ENCODE measurements around the gene GBP7. TPM values are rescaled to one million over a fixed set of nuclear protein-coding genes. Genes with fewer than 3 reads are reported as not detected.

Gene GBP7
- total RNA-seq, 2 experiments from 2014 or later: 0.11 to 0.26 TPM

GRCh38 chr1:89104687-89105086 lies 71.1 kb downstream of the GBP7 start:
- H3K4me1 Mint-ChIP-seq (ENCODE audit: low read depth): no peaks in the 10 kb centered on the region
- peaks cover 9% of the 10 kb centered on the region for H3K9me3 Mint-ChIP-seq (ENCODE audit: insufficient read depth)
- POLR2A ChIA-PET: no interaction called here
- H3K36me3 Mint-ChIP-seq (ENCODE audit: low read depth): peaks cover 76% of the 10 kb centered on the region
- no peak overlapping the region for H3K4me3 Mint-ChIP-seq
- H3K27me3 Mint-ChIP-seq (ENCODE audit: low read depth): no peaks in the 10 kb centered on the region
- DNase-seq (no peak), ATAC-seq (no peak)
- CTCF ChIA-PET: no interaction called here
- H3K27ac Mint-ChIP-seq: no peak overlapping the region

DNA sequence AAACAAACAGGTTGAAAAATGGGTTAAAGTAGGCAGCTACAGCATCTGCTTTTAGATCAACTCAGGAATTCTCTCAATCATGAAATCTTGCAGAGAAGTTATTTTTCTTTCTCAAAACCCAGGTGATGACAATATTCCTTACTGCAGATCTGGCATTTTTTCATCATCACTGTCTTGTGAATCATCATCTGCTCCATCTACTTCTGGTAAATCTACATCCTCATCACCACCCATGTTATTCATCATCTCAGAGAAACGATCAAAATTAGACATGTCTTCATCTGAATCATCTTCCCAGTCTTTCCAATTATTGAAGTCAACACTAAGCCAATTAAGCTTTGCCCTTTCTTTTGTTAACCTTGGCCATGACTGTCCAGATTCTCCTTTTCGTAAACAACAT lies 71.7 kb downstream of the GBP7 start:
- H3K27ac Mint-ChIP-seq: no peak overlapping the region
- H3K9me3 Mint-ChIP-seq (ENCODE audit: insufficient read depth): peaks cover 9% of the 10 kb centered on the region
- CTCF ChIA-PET: no interaction called here

GRCh38 chr1:89102021-89102420 lies 73.8 kb downstream of the GBP7 start:
- Mint-ChIP-seq H3K9me3 (ENCODE audit: insufficient read depth) (peaks cover 11% of the 10 kb centered on the region), H3K27me3 (ENCODE audit: low read depth) (no peaks in the 10 kb centered on the region), H3K27ac (no peak overlapping the region), H3K4me1 (ENCODE audit: low read depth) (no peaks in the 10 kb centered on the region), H3K36me3 (ENCODE audit: low read depth) (peaks cover 52% of the 10 kb centered on the region), H3K4me3 (no peak overlapping the region)
- ATAC-seq (no peak), DNase-seq (no peak)
- ChIA-PET POLR2A (no interaction called here), CTCF (no interaction called here)

More for the DNA sequence above, 71.7 kb downstream of the GBP7 start:
- no peak for DNase-seq
- no peak for ATAC-seq
- Mint-ChIP-seq H3K36me3 (ENCODE audit: low read depth) (peaks cover 71% of the 10 kb centered on the region), H3K4me3 (no peak overlapping the region), H3K27me3 (ENCODE audit: low read depth) (no peaks in the 10 kb centered on the region), H3K4me1 (ENCODE audit: low read depth) (no peaks in the 10 kb centered on the region)
- POLR2A ChIA-PET: no interaction called here

- DNase-seq (no peak), ATAC-seq (no peak)
- Mint-ChIP-seq H3K9me3 (ENCODE audit: insufficient read depth) (peaks cover 18% of the 10 kb centered on the region), H3K27ac (no peak overlapping the region), H3K4me3 (no peak overlapping the region), H3K4me1 (ENCODE audit: low read depth) (no peaks in the 10 kb centered on the region), H3K36me3 (ENCODE audit: low read depth) (peaks cover 39% of the 10 kb centered on the region), H3K27me3 (ENCODE audit: low read depth) (no peaks in the 10 kb centered on the region)
- CTCF ChIA-PET: interaction anchor here (2.3 kb wide), 1 partner anchor 15 kb away, joined by 8 read pairs; no protein-coding TSS in a partner anchor
- POLR2A ChIA-PET: interaction anchor here (1.2 kb wide), 1 partner anchor 15 kb away, joined by 3 read pairs; no protein-coding TSS in a partner anchor
Observed at GRCh38 chr1:89100412-89100811, 75.4 kb downstream of the GBP7 start.

DNA sequence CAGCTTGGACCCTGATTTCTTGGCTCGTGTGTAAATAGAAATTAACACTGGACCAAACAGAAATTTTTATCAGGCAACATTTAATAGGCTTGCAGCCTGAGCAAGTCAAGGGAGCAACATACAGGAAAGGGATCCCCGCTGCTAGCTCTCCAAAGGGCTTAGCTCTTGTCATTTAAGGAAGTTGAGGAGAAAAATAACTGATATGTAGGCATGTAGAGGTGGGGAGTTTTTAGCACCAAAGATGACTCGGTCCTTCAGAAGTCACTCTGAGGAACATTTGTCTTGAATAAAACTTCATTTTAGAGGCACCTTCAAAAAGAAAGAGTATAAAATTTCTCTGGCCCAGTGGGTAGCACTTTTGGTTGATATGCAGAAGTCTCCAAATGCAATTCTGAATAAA lies 76.9 kb downstream of the GBP7 start:
- Mint-ChIP-seq H3K27me3 (ENCODE audit: low read depth) (no peaks in the 10 kb centered on the region), H3K4me1 (ENCODE audit: low read depth) (no peaks in the 10 kb centered on the region), H3K36me3 (ENCODE audit: low read depth) (peaks cover 24% of the 10 kb centered on the region), H3K4me3 (no peak overlapping the region), H3K27ac (no peak overlapping the region), H3K9me3 (ENCODE audit: insufficient read depth) (peaks cover 14% of the 10 kb centered on the region)
- no peak for DNase-seq
- no peak for ATAC-seq
- CTCF ChIA-PET: interaction anchor here (2.3 kb wide), 1 partner anchor 14 kb away, joined by 8 read pairs; no protein-coding TSS in a partner anchor
- POLR2A ChIA-PET: no interaction called here

DNA sequence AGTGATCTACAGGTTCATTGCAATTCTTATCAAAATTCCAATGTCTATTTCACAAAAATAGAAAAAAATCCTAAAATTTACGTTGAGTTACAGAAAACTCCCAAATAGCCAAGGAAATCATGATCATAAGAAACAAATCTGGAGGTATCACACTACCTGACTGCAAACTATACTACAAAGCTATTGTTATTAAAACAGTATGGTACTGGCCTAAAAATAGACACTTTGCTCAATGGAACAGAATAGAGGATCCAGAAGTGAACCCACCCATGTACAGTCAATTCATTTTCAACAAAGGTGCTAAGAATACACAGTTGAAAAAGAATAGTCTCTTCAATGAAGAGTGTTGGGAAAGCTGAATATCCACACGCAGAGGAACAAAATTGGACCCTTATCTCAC lies 80.1 kb downstream of the GBP7 start:
- Mint-ChIP-seq H3K36me3 (ENCODE audit: low read depth) (peaks cover 12% of the 10 kb centered on the region), H3K9me3 (ENCODE audit: insufficient read depth) (peaks cover 19% of the 10 kb centered on the region), H3K27me3 (ENCODE audit: low read depth) (no peaks in the 10 kb centered on the region), H3K27ac (no peak overlapping the region), H3K4me3 (no peak overlapping the region), H3K4me1 (ENCODE audit: low read depth) (no peaks in the 10 kb centered on the region)
- ChIA-PET CTCF (interaction anchor here (1.7 kb wide), 1 partner anchor 10 kb away, joined by 4 read pairs; no protein-coding TSS in a partner anchor), POLR2A (no interaction called here)
- DNase-seq (no peak), ATAC-seq (no peak)

GRCh38 chr1:89089962-89090361 lies 85.8 kb downstream of the GBP7 start:
- ChIA-PET POLR2A (no interaction called here), CTCF (interaction anchor here (0.7 kb wide), 1 partner anchor 269 kb away, joined by 5 read pairs; no protein-coding TSS in a partner anchor)
- DNase-seq (no peak), ATAC-seq (no peak)
- peaks cover 2% of the 10 kb centered on the region for H3K36me3 Mint-ChIP-seq (ENCODE audit: low read depth)
- H3K9me3 Mint-ChIP-seq (ENCODE audit: insufficient read depth): peaks cover 7% of the 10 kb centered on the region
- H3K27ac Mint-ChIP-seq: no peak overlapping the region
- no peak overlapping the region for H3K4me3 Mint-ChIP-seq
- H3K4me1 Mint-ChIP-seq (ENCODE audit: low read depth): no peaks in the 10 kb centered on the region
- H3K27me3 Mint-ChIP-seq (ENCODE audit: low read depth): no peaks in the 10 kb centered on the region

- H3K9me3 Mint-ChIP-seq (ENCODE audit: insufficient read depth): peaks cover 2% of the 10 kb centered on the region
- H3K27me3 Mint-ChIP-seq (ENCODE audit: low read depth): no peaks in the 10 kb centered on the region
- CTCF ChIA-PET: no interaction called here
- no peak for ATAC-seq
- H3K27ac Mint-ChIP-seq: no peak overlapping the region
- H3K4me3 Mint-ChIP-seq: no peak overlapping the region
- peaks cover 2% of the 10 kb centered on the region for H3K36me3 Mint-ChIP-seq (ENCODE audit: low read depth)
- DNase-seq: no peak
- H3K4me1 Mint-ChIP-seq (ENCODE audit: low read depth): peaks cover 3% of the 10 kb centered on the region
- POLR2A ChIA-PET: no interaction called here
Observed at GRCh38 chr1:89088572-89088971, 87.2 kb downstream of the GBP7 start.

DNA sequence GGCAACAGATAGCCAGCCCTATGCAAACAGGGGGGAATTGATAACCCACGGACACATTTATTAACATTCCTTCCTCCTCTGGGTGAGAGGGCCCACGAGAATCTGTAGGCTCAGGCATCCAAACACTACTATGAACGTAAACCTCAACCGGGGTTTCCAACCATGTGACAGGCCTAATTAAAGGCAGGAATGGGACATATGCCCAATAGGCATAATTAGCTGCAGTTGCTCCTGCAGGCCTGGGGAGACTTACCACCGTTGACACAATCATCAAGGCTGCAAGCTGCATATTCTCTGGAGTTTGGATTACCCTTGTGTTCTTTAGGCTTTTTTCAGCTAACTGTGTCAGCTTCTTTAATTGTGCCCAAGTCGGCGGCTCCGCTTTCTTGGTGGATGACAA lies 88.6 kb downstream of the GBP7 start:
- DNase-seq (no peak), ATAC-seq (no peak)
- Mint-ChIP-seq H3K27me3 (ENCODE audit: low read depth) (no peaks in the 10 kb centered on the region), H3K4me3 (no peak overlapping the region), H3K36me3 (ENCODE audit: low read depth) (peaks cover 2% of the 10 kb centered on the region), H3K27ac (no peak overlapping the region), H3K9me3 (ENCODE audit: insufficient read depth) (no peaks in the 10 kb centered on the region), H3K4me1 (ENCODE audit: low read depth) (peaks cover 3% of the 10 kb centered on the region)
- POLR2A ChIA-PET: no interaction called here
- CTCF ChIA-PET: interaction anchor here (0.7 to 0.8 kb wide), 2 partner anchors 111 to 366 kb away, joined by 3 read pairs; partner anchors contain the start of gene GBP4

DNA sequence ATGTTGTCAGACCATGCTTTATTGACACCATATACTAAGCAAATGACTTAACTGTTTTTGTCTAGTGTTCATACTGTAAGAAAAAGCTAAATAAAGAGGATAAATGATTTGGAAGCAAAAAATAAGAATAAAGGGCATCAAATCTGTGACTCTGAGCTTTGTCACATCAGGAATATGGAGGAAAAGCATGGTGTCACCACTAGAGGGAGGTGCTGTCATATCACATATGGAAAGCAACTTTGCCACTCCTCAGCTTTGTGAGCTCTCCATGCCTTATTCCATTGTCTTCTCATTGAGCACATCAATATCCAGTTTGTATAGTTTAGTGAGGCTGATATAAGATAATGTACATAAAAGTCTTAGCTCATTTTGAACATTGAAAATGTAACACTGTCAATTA lies 90.0 kb downstream of the GBP7 start:
- no peaks in the 10 kb centered on the region for H3K27me3 Mint-ChIP-seq (ENCODE audit: low read depth)
- no peak overlapping the region for H3K27ac Mint-ChIP-seq
- no peaks in the 10 kb centered on the region for H3K9me3 Mint-ChIP-seq (ENCODE audit: insufficient read depth)
- CTCF ChIA-PET: interaction anchor here (0.7 to 3.2 kb wide), 38 partner anchors 10 to 379 kb away, joined by 3 to 35 read pairs (median 4); partner anchors contain the start of genes GBP1, GBP3, GBP4 and GBP5
- H3K4me1 Mint-ChIP-seq (ENCODE audit: low read depth): peaks cover 3% of the 10 kb centered on the region
- ATAC-seq (peak; percentile 76), DNase-seq (peak; percentile 59)
- H3K4me3 Mint-ChIP-seq: no peak overlapping the region
- H3K36me3 Mint-ChIP-seq (ENCODE audit: low read depth): no peaks in the 10 kb centered on the region
- POLR2A ChIA-PET: interaction anchor here (1.0 to 1.2 kb wide), 2 partner anchors 41 to 113 kb away, joined by 3 to 5 read pairs; partner anchors contain the start of gene GBP4

Other genes with a start within 250 kb of the GBP7 start
- gene KYAT3, start 183.4 kb downstream of the GBP7 start, total RNA-seq: 10 to 100 TPM; 30.4 to 31.2 TPM
- 10 to 100 TPM; 17.4 to 20.3 TPM for gene RBMXL1, start 183.4 kb downstream of the GBP7 start, total RNA-seq
- gene GBP3, start 153.1 kb downstream of the GBP7 start, total RNA-seq: 10 to 100 TPM; 16.7 to 18.9 TPM
- gene GBP1, start 110.8 kb downstream of the GBP7 start, total RNA-seq: 100 to 1,000 TPM; 146 to 147 TPM
- 10 to 100 TPM; 95.8 to 97.4 TPM for gene GBP2, start 49.9 kb downstream of the GBP7 start, total RNA-seq
- gene GBP4, start 22.9 kb upstream of the GBP7 start, total RNA-seq: 10 to 100 TPM; 51.0 to 60.7 TPM
- 100 to 1,000 TPM; 261 TPM for gene GBP5, start 96.9 kb upstream of the GBP7 start, total RNA-seq
- gene GBP6, start 188.1 kb upstream of the GBP7 start, total RNA-seq: under 1 TPM; 0.10 to 0.16 TPM

Measured in activated CD8-positive, alpha-beta T cell treated with anti-CD3 and anti-CD28 coated beads, Interleukin-2, amount 10 ng/mL, durations not matched to agents 7 days and 5 days (primary cell).